K562 (cell line): ENCODE results near the gene ATXN7.

Experiments
- CC2D1A ChIP-seq: fragments of 450-650 bp; IDR thresholded peaks from 2 replicates; pipeline ENCODE4 v1.6.1; 2017; ENCODE audit warnings: mild to moderate bottlenecking
- FOS ChIP-seq: IDR thresholded peaks from 3 replicates; pipeline ENCODE4 v1.6.1; 2011; ENCODE audit not compliant: insufficient read length; ENCODE audit errors: extremely low read depth
- FOXJ3 ChIP-seq: sonication (generic); formaldehyde crosslinking; IDR thresholded peaks from 2 replicates; pipeline ENCODE4 v1.4.0; 2020; ENCODE audit warnings: mild to moderate bottlenecking, missing genetic modification reagents
- KAT7 ChIP-seq: sonication (generic); formaldehyde crosslinking; IDR thresholded peaks from 2 replicates; pipeline ENCODE4 v1.8.0; 2022; ENCODE audit warnings: missing genetic modification reagents, mild to moderate bottlenecking, borderline replicate concordance
- MEIS2 ChIP-seq: fragments of 450-650 bp; IDR thresholded peaks from 2 replicates; pipeline ENCODE4 v1.6.1; 2014; ENCODE audit warnings: mild to moderate bottlenecking; ENCODE audit not compliant: partially characterized antibody
- NFYB ChIP-seq: IDR thresholded peaks from 2 replicates; pipeline ENCODE4 v1.6.1; 2011; ENCODE audit warnings: mild to moderate bottlenecking, moderate library complexity; ENCODE audit not compliant: insufficient read length; ENCODE audit errors: extremely low read depth
- POLR2A ChIP-seq: fragments of 450-650 bp; conservative IDR thresholded peaks from 2 replicates; pipeline ENCODE4 v1.6.1; 2016
- RBFOX2 ChIP-seq: fragments of 200-400 bp; formaldehyde crosslinking; IDR thresholded peaks from 2 replicates; pipeline ENCODE4 v1.6.1; 2017; ENCODE audit warnings: low read depth, mild to moderate bottlenecking, low read length, moderate library complexity
- TF ChIP-seq, protein P1 (sequence below): sonication (generic); formaldehyde crosslinking; IDR thresholded peaks from 2 replicates; pipeline ENCODE4 v1.8.1; 2022; ENCODE audit warnings: missing genetic modification reagents

DNA sequence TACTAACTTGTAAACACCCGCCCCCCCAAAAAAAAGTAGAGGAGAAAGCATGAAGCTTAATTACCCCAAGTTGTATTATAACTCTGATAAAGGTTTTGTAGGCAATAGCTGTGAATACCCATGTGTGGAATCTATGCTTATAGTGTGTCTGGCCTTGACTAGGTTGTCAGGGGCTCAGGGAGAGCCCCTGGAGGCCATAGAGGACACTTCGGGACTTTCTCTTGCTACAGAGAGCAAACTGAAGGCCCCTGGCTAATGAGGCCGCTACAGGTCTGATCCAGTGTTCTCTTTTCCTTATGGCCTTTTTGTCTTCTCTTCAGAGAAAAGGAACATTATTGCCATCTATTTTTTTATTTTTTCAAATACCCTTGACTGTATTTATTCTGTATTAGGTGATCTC lies 67.6 kb downstream of the ATXN7 start:
- TF ChIP-seq POLR2A (no peak), CC2D1A (no peak), MEIS2 (no peak), FOXJ3 (no peak), FOS (no peak), KAT7 (CRISPR knock-in tag) (no peak), RBFOX2 (no peak), NFYB (no peak)
- TF ChIP-seq, protein P1, sequence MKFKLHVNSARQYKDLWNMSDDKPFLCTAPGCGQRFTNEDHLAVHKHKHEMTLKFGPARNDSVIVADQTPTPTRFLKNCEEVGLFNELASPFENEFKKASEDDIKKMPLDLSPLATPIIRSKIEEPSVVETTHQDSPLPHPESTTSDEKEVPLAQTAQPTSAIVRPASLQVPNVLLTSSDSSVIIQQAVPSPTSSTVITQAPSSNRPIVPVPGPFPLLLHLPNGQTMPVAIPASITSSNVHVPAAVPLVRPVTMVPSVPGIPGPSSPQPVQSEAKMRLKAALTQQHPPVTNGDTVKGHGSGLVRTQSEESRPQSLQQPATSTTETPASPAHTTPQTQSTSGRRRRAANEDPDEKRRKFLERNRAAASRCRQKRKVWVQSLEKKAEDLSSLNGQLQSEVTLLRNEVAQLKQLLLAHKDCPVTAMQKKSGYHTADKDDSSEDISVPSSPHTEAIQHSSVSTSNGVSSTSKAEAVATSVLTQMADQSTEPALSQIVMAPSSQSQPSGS (CRISPR knock-in tag), result no peak
